ENCODE results near the gene HRC. TPM values are rescaled to one million over a fixed set of nuclear protein-coding genes. Genes with fewer than 3 reads are reported as not detected.
A peak's percentile ranks its signal among the peaks of the same experiment; 100 is the strongest.

The HRC gene
- total RNA-seq, 1 donor from 2014 or later = 1.8 TPM

DNA sequence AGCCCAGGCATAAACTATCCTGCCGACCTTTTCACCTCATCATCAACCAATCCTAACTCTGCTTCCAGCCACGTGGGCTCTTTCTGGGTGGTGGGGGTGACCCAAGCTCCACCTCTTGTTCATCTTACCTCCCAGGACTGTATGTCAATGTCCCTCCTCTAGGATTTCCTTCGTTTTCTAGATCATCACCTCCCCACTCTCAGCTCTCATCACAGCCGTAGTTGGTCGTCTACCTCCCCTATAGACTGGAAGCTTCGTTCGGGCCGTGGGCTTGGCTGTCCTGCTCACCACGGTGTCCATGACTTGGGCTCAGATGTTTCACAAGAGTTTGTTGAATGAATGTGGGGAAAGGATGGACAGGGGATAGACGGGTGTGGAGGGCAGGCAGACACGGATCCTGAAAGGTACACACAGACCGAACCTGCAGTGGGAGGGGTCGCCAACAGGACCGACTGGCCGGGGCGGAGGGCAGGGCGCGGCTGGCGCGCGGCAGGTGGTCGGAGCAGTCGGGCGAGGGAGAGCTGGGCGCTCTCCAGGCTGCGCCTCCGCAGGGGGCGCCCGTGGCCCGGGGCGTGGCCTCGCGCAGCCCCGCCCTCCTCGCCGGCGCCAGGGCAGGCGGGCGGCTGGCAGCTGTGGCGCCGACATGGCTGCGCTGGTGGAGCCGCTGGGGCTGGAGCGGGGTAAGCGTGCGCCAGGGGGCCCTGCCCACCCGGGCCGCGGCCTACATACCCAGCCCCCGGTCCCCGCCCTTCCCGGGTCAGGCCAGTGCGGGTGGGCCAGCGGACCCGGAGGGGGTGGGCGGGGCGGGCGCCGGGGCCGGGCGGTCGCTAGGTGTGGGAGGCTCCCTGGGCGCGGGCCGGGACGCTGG is 41.2 kb downstream of the HRC start, which contains the start of gene LIN7B:
LIN7B (plus strand) TSS at position 609 of the 868 bp plus-strand sequence; CDS start at position 644, 35 bp downstream.
- peaks cover 36% of the 10 kb centered on the region for H3K4me1 ChIP-seq
- peak within 1 kb of the TSS; percentile 79 for H3K27ac ChIP-seq
- ATAC-seq (peak; percentile 78 to 79), DNase-seq (peak; percentile 71)
- no peaks in the 10 kb centered on the region for H3K27me3 ChIP-seq (ENCODE audit: low read depth)
- H3K36me3 ChIP-seq = peaks cover 5% of the 10 kb centered on the region
- peak within 1 kb of the TSS; percentile 87 for H3K4me3 ChIP-seq
- intact Hi-C loops (cut with DNase I) = no loop called here
- no peaks in the 10 kb centered on the region for H3K9me3 ChIP-seq
- TF ChIP-seq, protein P1, sequence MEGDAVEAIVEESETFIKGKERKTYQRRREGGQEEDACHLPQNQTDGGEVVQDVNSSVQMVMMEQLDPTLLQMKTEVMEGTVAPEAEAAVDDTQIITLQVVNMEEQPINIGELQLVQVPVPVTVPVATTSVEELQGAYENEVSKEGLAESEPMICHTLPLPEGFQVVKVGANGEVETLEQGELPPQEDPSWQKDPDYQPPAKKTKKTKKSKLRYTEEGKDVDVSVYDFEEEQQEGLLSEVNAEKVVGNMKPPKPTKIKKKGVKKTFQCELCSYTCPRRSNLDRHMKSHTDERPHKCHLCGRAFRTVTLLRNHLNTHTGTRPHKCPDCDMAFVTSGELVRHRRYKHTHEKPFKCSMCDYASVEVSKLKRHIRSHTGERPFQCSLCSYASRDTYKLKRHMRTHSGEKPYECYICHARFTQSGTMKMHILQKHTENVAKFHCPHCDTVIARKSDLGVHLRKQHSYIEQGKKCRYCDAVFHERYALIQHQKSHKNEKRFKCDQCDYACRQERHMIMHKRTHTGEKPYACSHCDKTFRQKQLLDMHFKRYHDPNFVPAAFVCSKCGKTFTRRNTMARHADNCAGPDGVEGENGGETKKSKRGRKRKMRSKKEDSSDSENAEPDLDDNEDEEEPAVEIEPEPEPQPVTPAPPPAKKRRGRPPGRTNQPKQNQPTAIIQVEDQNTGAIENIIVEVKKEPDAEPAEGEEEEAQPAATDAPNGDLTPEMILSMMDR (IDR thresholded peaks at IDR 0.05) = peak; percentile 46

DNA sequence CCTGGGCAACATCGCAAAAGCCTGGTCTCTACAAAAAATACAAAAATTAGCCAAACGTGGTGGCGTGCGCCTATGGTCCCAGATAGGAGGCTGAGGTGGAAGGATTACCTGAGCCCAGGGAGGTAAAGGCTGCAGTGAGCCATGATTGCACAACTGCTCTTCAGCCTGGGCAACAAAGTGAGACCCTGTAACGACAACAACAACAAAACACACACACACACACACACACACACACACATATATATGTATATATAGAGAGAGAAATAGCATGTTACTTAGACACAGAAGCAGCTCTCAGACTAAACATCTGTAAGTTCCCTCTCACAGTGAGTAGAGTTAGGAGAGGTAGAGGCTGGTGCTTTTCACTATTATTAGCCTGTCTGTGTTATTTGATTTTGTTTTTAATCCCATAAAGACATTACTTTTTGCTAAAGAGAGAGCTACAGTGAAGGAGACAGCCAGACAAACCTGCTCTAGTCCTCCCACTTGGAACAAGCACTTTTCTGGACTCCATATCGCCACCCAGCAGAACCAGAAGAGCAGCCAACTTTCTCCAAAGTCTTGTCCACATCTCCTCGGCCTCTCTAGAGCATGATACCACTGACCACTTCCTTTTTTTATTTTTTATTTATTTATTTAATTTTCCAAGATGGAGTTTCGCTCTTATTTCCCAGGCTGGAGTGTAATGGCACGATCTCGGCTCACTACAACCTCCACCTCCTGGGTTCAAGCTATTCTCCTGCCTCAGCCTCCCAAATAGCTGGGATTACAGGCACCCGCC is 43.8 kb downstream of the HRC start:
- peaks cover 21% of the 10 kb centered on the region for H3K4me1 ChIP-seq
- no peaks in the 10 kb centered on the region for H3K9me3 ChIP-seq
- H3K27me3 ChIP-seq (ENCODE audit: low read depth) = no peaks in the 10 kb centered on the region
- no peak overlapping the region for H3K27ac ChIP-seq
- ATAC-seq (no peak), DNase-seq (no peak)
- TF ChIP-seq, protein P1 (IDR thresholded peaks at IDR 0.05) = no peak
- H3K4me3 ChIP-seq = no peak overlapping the region
- intact Hi-C loops (cut with DNase I) = no loop called here
- peaks cover 31% of the 10 kb centered on the region for H3K36me3 ChIP-seq

DNA sequence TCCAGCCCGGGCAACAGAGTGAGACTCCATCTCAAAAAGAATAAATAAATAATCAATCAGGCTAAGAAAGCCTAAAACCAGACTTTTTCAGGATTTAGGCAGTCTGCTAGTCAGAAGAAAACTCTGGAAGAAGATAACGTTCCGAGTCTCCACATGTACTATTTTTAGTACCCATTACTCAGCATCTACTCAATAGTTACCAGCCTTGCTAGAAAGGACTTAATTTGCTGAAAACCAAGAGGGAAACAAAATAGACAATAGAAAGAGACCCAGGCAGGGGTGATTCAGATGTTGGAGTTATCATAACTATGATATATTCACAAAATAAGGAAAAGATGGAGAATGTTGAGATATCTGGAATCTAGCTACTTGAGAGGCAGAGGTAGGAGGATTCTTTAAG is 44.6 kb downstream of the HRC start:
- Histone ChIP-seq H3K4me3 (no peak overlapping the region), H3K27ac (no peak overlapping the region), H3K36me3 (peaks cover 39% of the 10 kb centered on the region), H3K9me3 (no peaks in the 10 kb centered on the region), H3K4me1 (peaks cover 21% of the 10 kb centered on the region), H3K27me3 (ENCODE audit: low read depth) (no peaks in the 10 kb centered on the region)
- intact Hi-C loops (cut with DNase I) = no loop called here
- no peak for DNase-seq
- TF ChIP-seq, protein P1 (IDR thresholded peaks at IDR 0.05) = no peak
- ATAC-seq = no peak

DNA sequence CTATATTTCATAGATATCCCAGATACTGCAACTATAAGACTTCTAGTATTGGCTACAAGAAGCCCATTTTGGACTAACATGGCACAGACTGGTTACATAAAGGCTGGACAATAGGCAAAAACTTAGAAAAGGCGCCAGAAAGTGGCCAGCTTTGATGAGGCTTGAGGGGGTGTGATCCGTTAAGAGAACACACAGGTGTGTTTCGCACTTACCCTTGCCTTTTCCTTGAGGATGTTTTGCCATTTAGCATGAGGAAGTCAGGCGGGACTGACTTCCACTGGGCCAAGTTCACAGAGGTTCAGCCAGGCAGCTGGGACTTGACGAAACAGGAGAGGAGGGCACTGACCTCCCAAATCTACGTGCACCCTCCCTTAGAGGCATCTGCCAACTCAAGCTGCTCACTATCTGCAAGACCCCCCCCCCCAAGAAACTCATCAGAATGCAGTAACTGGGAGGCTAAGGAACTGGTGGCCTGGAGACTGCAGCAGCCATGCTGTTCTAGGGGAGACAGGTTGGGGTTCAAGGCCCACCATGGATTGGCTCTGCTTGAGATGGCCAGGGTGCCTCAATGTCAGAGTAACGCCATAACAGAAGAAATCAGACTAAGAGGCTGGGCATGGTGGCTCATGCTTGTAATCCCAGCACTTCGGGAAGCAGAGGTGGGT is 45.5 kb downstream of the HRC start:
- H3K4me3 ChIP-seq = no peak overlapping the region
- H3K4me1 ChIP-seq = peaks cover 13% of the 10 kb centered on the region
- H3K27ac ChIP-seq = no peak overlapping the region
- TF ChIP-seq, protein P1 (IDR thresholded peaks at IDR 0.05) = no peak
- ATAC-seq (no peak), DNase-seq (no peak)
- no peaks in the 10 kb centered on the region for H3K9me3 ChIP-seq
- peaks cover 48% of the 10 kb centered on the region for H3K36me3 ChIP-seq
- intact Hi-C loops (cut with DNase I) = no loop called here
- no peaks in the 10 kb centered on the region for H3K27me3 ChIP-seq (ENCODE audit: low read depth)

DNA sequence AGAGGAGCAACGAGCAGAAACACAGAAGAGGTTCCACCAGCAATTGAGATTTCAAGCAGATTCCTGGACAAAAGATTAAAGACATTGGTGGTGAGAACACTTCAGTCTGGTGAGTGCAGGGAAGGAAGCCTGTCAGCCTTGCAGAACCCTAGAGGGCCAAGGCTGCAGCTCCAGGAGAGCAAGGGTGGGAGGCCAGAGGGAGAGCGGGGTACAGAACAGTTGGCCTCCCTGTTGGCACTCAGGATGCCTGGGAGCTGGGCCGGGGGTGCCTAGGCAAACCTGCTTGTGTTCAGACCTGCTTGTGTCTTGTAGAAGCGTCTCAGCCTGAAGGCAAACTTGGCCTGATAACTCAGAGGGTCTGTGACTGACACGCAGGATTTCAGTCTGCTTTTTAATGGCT is 46.1 kb downstream of the HRC start:
- Histone ChIP-seq H3K4me3 (no peak overlapping the region), H3K9me3 (no peaks in the 10 kb centered on the region), H3K36me3 (peaks cover 54% of the 10 kb centered on the region), H3K27me3 (ENCODE audit: low read depth) (no peaks in the 10 kb centered on the region), H3K27ac (no peak overlapping the region), H3K4me1 (peaks cover 13% of the 10 kb centered on the region)
- DNase-seq (no peak), ATAC-seq (no peak)
- intact Hi-C loops (cut with DNase I) = no loop called here
- TF ChIP-seq, protein P1 (IDR thresholded peaks at IDR 0.05) = no peak

All from lower lobe of right lung (tissue), 2 donors.